CD8-positive, alpha-beta memory T cell (primary cell): Measurements from ENCODE around the gene NUP37. TPM values are rescaled to one million over a fixed set of nuclear protein-coding genes. Genes with fewer than 3 reads are reported as not detected.
A peak's percentile ranks its signal among the peaks of the same experiment; 100 is the strongest.
"Not testable (repeated sequence)": the region's sequence is repeated elsewhere in the genome, so short reads cannot be mapped to it uniquely, and the experiment has no call there.

Experiments used
- CTCF ChIA-PET: fragments of 350-600 bp; sonication (Branson Sonifier 250); formaldehyde crosslinking; loops from one replicate; lab custom pipeline; 2021; ENCODE audit warnings: antibody characterized with exemption; lab: Charles Lee
- POLR2A ChIA-PET: fragments of 350-600 bp; sonication (Branson Sonifier 250); formaldehyde crosslinking; loops from one replicate; lab custom pipeline; 2021; ENCODE audit warnings: antibody characterized with exemption; lab: Charles Lee
- DNase-seq, 5 donors: peaks; one replicate each; pipeline versions ENCODE4 v3.0.0 to v3.0.0-alpha.2; 2020 to 2022; ENCODE audit warnings: mixed read lengths in 1 of 5
- H3K27ac ChIP-seq: one replicate; pipeline ENCODE4 v1.7.0; 2013; ENCODE audit warnings: low read depth, mild to moderate bottlenecking, low read length, moderate library complexity
- H3K27me3 ChIP-seq: 2 replicates; pipeline ENCODE4 v1.7.0; 2013; ENCODE audit warnings: low read length, mild to moderate bottlenecking; ENCODE audit not compliant: insufficient read depth, poor library complexity, severe bottlenecking
- H3K36me3 ChIP-seq: 2 replicates; pipeline ENCODE4 v1.7.0; 2013; ENCODE audit warnings: mild to moderate bottlenecking, low read length, moderate library complexity; ENCODE audit not compliant: insufficient read depth
- H3K4me1 ChIP-seq: 2 replicates; pipeline ENCODE4 v1.7.0; 2013; ENCODE audit warnings: mild to moderate bottlenecking, low read length, moderate library complexity; ENCODE audit not compliant: insufficient read depth
- H3K4me3 ChIP-seq: 2 replicates; pipeline ENCODE4 v1.7.0; 2013; ENCODE audit warnings: mild to moderate bottlenecking, low read length
- H3K9me3 ChIP-seq: 2 replicates; pipeline ENCODE4 v1.7.0; 2013; ENCODE audit warnings: mild to moderate bottlenecking, low read length
- H3K27ac Mint-ChIP-seq, 8 donors: one replicate each; pipeline ENCODE4 v1.8.0; 2020 to 2021; ENCODE audit warnings: mixed read lengths in 8 of 8, mild to moderate bottlenecking in 6 of 8, inconsistent platforms in 3 of 8, moderate library complexity in 3 of 8
- H3K27me3 Mint-ChIP-seq, 2 donors: one replicate each; pipeline ENCODE4 v1.8.0; 2020 to 2021; ENCODE audit warnings: mixed read lengths in 2 of 2, mild to moderate bottlenecking in 1 of 2, moderate library complexity in 1 of 2
- H3K36me3 Mint-ChIP-seq, 3 donors: one replicate each; pipeline ENCODE4 v1.8.0; 2020 to 2021; ENCODE audit warnings: mixed read lengths in 3 of 3, inconsistent platforms in 1 of 3, mild to moderate bottlenecking in 1 of 3
- H3K4me1 Mint-ChIP-seq, 3 donors: one replicate each; pipeline ENCODE4 v1.8.0; 2020 to 2021; ENCODE audit warnings: mixed read lengths in 3 of 3, inconsistent platforms in 1 of 3, mild to moderate bottlenecking in 1 of 3
- H3K4me3 Mint-ChIP-seq, 7 donors: one replicate each; pipeline ENCODE4 v1.8.0; 2020 to 2021; ENCODE audit warnings: mixed read lengths in 7 of 7, mild to moderate bottlenecking in 6 of 7, moderate library complexity in 4 of 7, inconsistent platforms in 2 of 7
- H3K9me3 Mint-ChIP-seq, 5 donors: one replicate each; pipeline ENCODE4 v1.8.0; 2020 to 2022; ENCODE audit warnings: mixed read lengths in 5 of 5, mild to moderate bottlenecking in 3 of 5, moderate library complexity in 2 of 5, inconsistent platforms in 1 of 5
- polyA plus RNA-seq: library from polyadenylated mRNA; unstranded; fragments of 300-500 nt; fragmentation: Illumina TruSeq; gene quantifications from one replicate; pipeline ENCODE4 v1.2.3, GENCODE V29; 2021
- total RNA-seq, 2 experiments: library from RNA; stranded (reverse); gene quantifications; one replicate each; pipeline ENCODE4 v1.2.3, GENCODE V29; 2021

NUP37 gene
- total and polyA plus RNA-seq, 3 experiments from 2014 or later, result 23.3 to 90.1 (median 89.7) TPM

DNA sequence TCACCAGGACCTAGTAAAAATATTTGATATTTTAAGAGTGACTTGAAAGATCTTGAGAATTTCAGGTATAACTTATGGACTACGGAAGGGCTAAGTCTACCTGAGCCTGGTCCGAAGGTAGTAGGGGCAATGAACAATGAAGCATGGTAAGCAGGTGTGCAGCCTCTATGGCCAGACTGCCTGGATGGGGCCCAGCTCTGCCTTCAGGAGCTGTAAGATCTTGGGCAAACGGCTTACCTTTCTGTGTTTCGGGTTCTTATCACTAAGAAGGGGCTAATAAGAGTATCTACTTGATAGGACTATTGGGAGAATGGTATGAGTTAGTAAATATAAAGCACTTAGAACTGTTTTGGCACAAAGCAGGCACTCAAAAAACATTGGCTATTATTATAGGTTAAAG, 39.1 kb downstream of the NUP37 start:
- Mint-ChIP-seq H3K9me3 (no peaks in the 10 kb centered on the region), H3K27ac (peak overlapping the region in 2 of 8 donors; percentile 8 to 14), H3K27me3 (no peaks in the 10 kb centered on the region), H3K4me3 (no peak overlapping the region), H3K4me1 (no peaks in the 10 kb centered on the region), H3K36me3 (peaks cover 11 to 83% (median 37%) of the 10 kb centered on the region in 3 donors)
- H3K36me3 ChIP-seq, result peaks cover 15% of the 10 kb centered on the region
- H3K9me3 ChIP-seq, result no peaks in the 10 kb centered on the region
- ChIA-PET POLR2A (no interaction called here), CTCF (interaction anchor here (1.7 kb wide), 1 partner anchor 20 kb away, joined by 5 read pairs; the partner anchor contains the start of gene WASHC3)
- H3K4me1 ChIP-seq, result no peaks in the 10 kb centered on the region
- H3K4me3 ChIP-seq, result no peak overlapping the region
- no peak for DNase-seq
- H3K27ac ChIP-seq, result no peak overlapping the region
- no peaks in the 10 kb centered on the region for H3K27me3 ChIP-seq

DNA sequence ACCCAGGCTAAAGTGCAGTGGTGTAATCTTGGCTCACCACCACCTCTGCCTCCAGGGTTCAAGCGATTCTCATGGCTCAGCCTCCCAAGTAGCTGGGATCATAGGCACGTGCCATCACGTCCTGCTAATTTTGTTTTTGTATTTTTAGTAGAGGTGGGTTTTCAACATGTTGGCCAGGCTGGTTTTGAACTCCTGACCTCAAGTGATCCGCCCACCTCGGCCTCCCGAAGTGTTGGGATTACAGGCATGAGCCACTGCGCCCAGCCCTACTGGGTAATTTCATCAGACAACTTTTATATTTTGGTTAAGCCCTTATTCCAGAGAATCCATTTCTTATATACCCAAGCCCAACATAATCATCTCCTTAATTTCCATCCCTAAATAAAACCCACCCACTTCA, 47.8 kb downstream of the NUP37 start:
- H3K4me3 Mint-ChIP-seq, H3K27me3 ChIP-seq, H3K27ac ChIP-seq, H3K4me3 ChIP-seq, H3K4me1 Mint-ChIP-seq, H3K27me3 Mint-ChIP-seq, H3K4me1 ChIP-seq, H3K9me3 Mint-ChIP-seq, DNase-seq, CTCF ChIA-PET, H3K9me3 ChIP-seq, H3K27ac Mint-ChIP-seq, POLR2A ChIA-PET: not testable (repeated sequence)
- H3K36me3 ChIP-seq, result peaks cover 15% of the 10 kb centered on the region
- peaks cover 0 to 40% (median 9%) of the 10 kb centered on the region in 3 donors for H3K36me3 Mint-ChIP-seq

DNA sequence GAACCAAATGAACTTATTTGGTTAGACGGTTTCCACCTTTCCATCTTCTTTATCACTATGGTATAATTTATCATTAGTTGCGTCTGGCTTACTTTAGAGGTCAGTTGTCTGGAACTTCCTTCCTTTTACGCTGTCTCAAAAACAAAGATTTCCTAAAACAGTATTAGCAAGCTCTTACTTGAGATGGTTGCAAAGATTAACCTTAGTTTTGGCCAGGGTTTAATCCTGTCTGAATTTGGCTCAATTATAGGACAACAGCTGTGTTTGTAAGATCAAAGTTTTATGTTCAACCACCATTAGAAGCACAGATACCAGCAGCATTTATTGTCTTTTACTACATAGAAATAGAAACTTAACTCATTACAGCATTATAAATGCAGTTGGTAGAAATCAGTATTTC, 50.2 kb downstream of the NUP37 start:
- CTCF ChIA-PET, result no interaction called here

DNA sequence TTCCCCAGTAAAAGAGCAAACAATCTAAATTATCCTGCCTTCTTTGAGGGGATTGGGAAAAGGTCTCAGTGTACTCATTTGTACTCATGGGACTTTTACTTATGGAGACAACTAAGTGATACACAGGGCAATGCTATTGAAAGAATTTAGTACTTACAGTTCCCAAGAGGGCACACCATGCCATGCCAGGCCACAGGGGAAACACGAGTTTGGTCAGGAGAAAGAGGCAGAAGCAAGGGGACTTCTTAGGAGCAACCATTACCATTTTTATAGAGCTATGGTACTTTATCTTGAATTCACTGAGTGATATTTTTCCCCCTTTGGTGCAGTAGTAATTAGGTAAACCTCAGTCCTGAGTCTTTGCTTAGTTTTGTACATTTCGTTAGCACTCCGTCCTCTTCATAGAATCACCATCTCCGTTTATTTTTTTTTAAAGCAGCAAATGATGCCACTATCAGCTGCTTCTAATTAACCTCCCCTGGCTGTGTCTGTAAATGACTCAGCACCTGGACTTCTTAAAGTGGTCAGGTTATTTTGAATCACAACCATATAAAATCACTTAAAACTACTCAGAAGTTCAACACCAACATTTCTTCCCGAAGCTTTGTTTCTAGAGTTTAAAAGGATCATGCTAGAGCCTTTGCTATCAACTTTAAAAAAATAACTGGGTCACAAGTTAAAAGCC, 52.2 kb downstream of the NUP37 start:
- Mint-ChIP-seq H3K27ac (no peak overlapping the region), H3K36me3 (peaks cover 0 to 3% (median 0%) of the 10 kb centered on the region in 3 donors)
- no peak overlapping the region for H3K4me3 ChIP-seq

More for the DNA sequence above, 50.2 kb downstream of the NUP37 start:
- no peak overlapping the region for H3K4me3 ChIP-seq
- H3K27ac ChIP-seq, result no peak overlapping the region
- no peaks in the 10 kb centered on the region for H3K27me3 ChIP-seq
- Mint-ChIP-seq H3K27me3 (peaks cover 0 to 8% of the 10 kb centered on the region in 2 donors), H3K27ac (peak overlapping the region in 1 of 8 donors; percentile 71), H3K4me3 (no peak overlapping the region), H3K4me1 (no peaks in the 10 kb centered on the region), H3K9me3 (no peaks in the 10 kb centered on the region), H3K36me3 (peaks cover 0 to 18% (median 0%) of the 10 kb centered on the region in 3 donors)
- POLR2A ChIA-PET, result no interaction called here
- DNase-seq, result no peak
- no peaks in the 10 kb centered on the region for H3K36me3 ChIP-seq
- no peaks in the 10 kb centered on the region for H3K9me3 ChIP-seq
- no peaks in the 10 kb centered on the region for H3K4me1 ChIP-seq

DNA sequence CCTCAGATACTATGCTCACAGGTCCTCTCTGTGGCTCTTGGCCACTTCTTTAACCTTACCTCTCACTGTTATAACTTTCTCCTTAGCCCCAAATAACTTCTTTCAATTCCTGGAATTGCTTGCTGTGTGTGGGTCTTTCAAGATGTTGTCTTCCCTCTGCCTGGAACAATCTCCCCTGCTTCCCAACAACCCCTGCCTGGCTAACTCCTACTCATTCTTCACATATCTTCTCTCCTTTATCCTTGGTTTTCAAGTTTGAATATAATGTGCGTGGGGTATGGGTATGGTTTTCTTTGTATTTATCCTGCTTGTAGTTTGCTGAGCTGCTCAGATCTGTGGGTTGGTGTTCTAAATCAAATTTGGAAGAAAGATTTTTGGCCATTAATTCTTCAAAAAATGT, 55.4 kb downstream of the NUP37 start:
- CTCF ChIA-PET, result no interaction called here
- no peak overlapping the region for H3K27ac Mint-ChIP-seq
- DNase-seq, result no peak
- Histone ChIP-seq H3K9me3 (no peaks in the 10 kb centered on the region), H3K4me3 (no peak overlapping the region), H3K27ac (no peak overlapping the region), H3K27me3 (no peaks in the 10 kb centered on the region), H3K4me1 (peaks cover 21% of the 10 kb centered on the region), H3K36me3 (peaks cover 7% of the 10 kb centered on the region)
- H3K36me3 Mint-ChIP-seq, result peaks cover 0 to 18% (median 4%) of the 10 kb centered on the region in 3 donors
- H3K27me3 Mint-ChIP-seq, result peaks cover 0 to 11% of the 10 kb centered on the region in 2 donors
- H3K4me1 Mint-ChIP-seq, result peaks cover 12 to 27% (median 26%) of the 10 kb centered on the region in 3 donors
- no peaks in the 10 kb centered on the region for H3K9me3 Mint-ChIP-seq
- peak overlapping the region in 2 of 7 donors; percentile 23 to 81 for H3K4me3 Mint-ChIP-seq
- POLR2A ChIA-PET, result no interaction called here

More for the DNA sequence above, 52.2 kb downstream of the NUP37 start:
- Mint-ChIP-seq H3K4me1 (no peaks in the 10 kb centered on the region), H3K27me3 (peaks cover 0 to 11% of the 10 kb centered on the region in 2 donors), H3K4me3 (no peak overlapping the region), H3K9me3 (no peaks in the 10 kb centered on the region)
- CTCF ChIA-PET, result no interaction called here
- Histone ChIP-seq H3K27ac (no peak overlapping the region), H3K27me3 (no peaks in the 10 kb centered on the region), H3K36me3 (no peaks in the 10 kb centered on the region), H3K9me3 (no peaks in the 10 kb centered on the region), H3K4me1 (no peaks in the 10 kb centered on the region)
- no peak for DNase-seq
- POLR2A ChIA-PET, result no interaction called here

DNA sequence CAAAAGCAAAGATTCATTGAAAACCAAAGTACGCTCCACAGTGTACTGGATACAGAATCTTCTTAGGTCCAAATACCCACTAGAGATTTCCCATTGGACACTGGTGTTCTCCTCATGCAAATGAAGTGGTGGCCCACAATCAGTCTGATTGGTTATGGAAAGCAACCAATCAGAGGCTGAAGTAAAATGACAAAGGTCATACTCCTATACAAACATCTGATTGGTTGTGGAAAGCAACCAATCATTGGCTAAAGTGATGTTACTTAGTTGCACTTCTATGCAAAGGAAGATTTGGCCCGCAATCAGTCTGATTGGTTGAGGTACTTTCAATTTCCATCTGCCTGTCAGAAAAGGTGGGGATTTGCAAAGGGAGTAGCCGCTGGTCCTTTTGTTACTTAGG, 56.8 kb downstream of the NUP37 start:
- no peak for DNase-seq
- Mint-ChIP-seq H3K4me3 (peak overlapping the region in 2 of 7 donors; percentile 4 to 7), H3K36me3 (peaks cover 4 to 26% (median 7%) of the 10 kb centered on the region in 3 donors), H3K27ac (peak overlapping the region in 1 of 8 donors; percentile 64), H3K9me3 (no peaks in the 10 kb centered on the region), H3K27me3 (peaks cover 0 to 11% of the 10 kb centered on the region in 2 donors), H3K4me1 (peaks cover 15 to 38% (median 38%) of the 10 kb centered on the region in 3 donors)
- no peaks in the 10 kb centered on the region for H3K9me3 ChIP-seq
- peaks cover 13% of the 10 kb centered on the region for H3K36me3 ChIP-seq
- CTCF ChIA-PET, result no interaction called here
- POLR2A ChIA-PET, result no interaction called here
- H3K27me3 ChIP-seq, result no peaks in the 10 kb centered on the region
- H3K4me1 ChIP-seq, result peaks cover 30% of the 10 kb centered on the region
- no peak overlapping the region for H3K27ac ChIP-seq
- no peak overlapping the region for H3K4me3 ChIP-seq

DNA sequence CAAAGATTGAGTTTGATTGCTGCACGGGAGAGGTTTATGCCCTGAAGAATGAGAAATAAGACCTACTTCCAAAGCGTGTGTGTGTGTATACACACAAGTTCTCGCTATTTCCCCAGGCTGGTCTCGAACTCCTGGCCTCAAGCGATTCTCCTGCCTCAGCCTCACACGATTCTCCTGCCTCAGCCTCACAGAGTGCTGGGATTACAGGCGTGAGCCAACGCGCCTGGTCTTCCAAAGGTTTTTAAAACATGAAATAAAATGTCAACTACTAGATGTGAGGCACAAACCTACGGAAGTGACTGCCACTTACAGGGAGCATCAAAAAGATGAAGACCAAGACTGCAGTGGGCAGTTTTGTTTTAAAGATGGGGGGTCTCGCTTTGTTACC, 57.5 kb downstream of the NUP37 start:
- Histone ChIP-seq H3K27me3 (no peaks in the 10 kb centered on the region), H3K9me3 (no peaks in the 10 kb centered on the region), H3K4me3 (peak overlapping the region; percentile 96), H3K4me1 (peaks cover 30% of the 10 kb centered on the region), H3K27ac (no peak overlapping the region), H3K36me3 (peaks cover 13% of the 10 kb centered on the region)
- ChIA-PET CTCF (no interaction called here), POLR2A (interaction anchor here (1.0 to 1.5 kb wide), 3 partner anchors 15 to 232 kb away, joined by 3 to 5 read pairs (median 3); partner anchors contain the start of genes GNPTAB, NUP37 and PARPBP)
- Mint-ChIP-seq H3K36me3 (peaks cover 4 to 33% (median 9%) of the 10 kb centered on the region in 3 donors), H3K4me1 (peaks cover 20 to 44% (median 44%) of the 10 kb centered on the region in 3 donors), H3K27me3 (peaks cover 0 to 11% of the 10 kb centered on the region in 2 donors), H3K4me3 (peak overlapping the region; percentile 16 to 98 (median 93)), H3K27ac (peak overlapping the region in 7 of 8 donors; percentile 95 to 100 (median 98)), H3K9me3 (no peaks in the 10 kb centered on the region)
- DNase-seq, result no peak
